Liver (tissue), 9 donors: ENCODE data around the gene METTL8. TPM values are rescaled to one million over a fixed set of nuclear protein-coding genes. Genes with fewer than 3 reads are reported as not detected.

ENCODE experiments used
- DNase-seq: peaks from one replicate; pipeline ENCODE4 v3.0.0-alpha.2; 2017; ENCODE audit warnings: low spot score
- H3K27ac ChIP-seq, 2 donors: one replicate each; pipeline ENCODE4 v1.7.0; 2013; ENCODE audit warnings: inconsistent platforms in 2 of 2, low read length in 2 of 2, control low read depth in 1 of 2, low read depth in 1 of 2, mild to moderate bottlenecking in 1 of 2
- H3K27me3 ChIP-seq, 4 donors: one replicate each; pipeline versions ENCODE4 v1.6.1 to v1.7.0; 2013; ENCODE audit warnings: low read length in 3 of 4, inconsistent platforms in 1 of 4, mild to moderate bottlenecking in 1 of 4, moderate library complexity in 1 of 4; ENCODE audit not compliant: control insufficient read depth in 4 of 4, insufficient read depth in 4 of 4
- H3K36me3 ChIP-seq, 4 donors: one replicate each; pipeline versions ENCODE4 v1.6.1 to v1.7.0; 2013; ENCODE audit warnings: low read length in 3 of 4, mild to moderate bottlenecking in 3 of 4, low read depth in 1 of 4, moderate library complexity in 1 of 4; ENCODE audit not compliant: control insufficient read depth in 4 of 4, insufficient read depth in 3 of 4
- H3K4me1 ChIP-seq, 4 donors: one replicate each; pipeline versions ENCODE4 v1.6.1 to v1.7.0; 2013; ENCODE audit warnings: low read length in 3 of 4, mild to moderate bottlenecking in 3 of 4, moderate library complexity in 1 of 4; ENCODE audit not compliant: control insufficient read depth in 4 of 4, insufficient read depth in 4 of 4
- H3K4me3 ChIP-seq, 3 donors: one replicate each; pipeline versions ENCODE4 v1.6.1 to v1.7.0; 2013; ENCODE audit warnings: low read length in 3 of 3, control low read depth in 1 of 3, low read depth in 1 of 3, mild to moderate bottlenecking in 1 of 3
- H3K9ac ChIP-seq, 2 donors: one replicate each; pipeline ENCODE4 v1.7.0; 2013; ENCODE audit warnings: low read length in 2 of 2, mild to moderate bottlenecking in 2 of 2, moderate library complexity in 2 of 2, control low read depth in 1 of 2, low read depth in 1 of 2
- H3K9me3 ChIP-seq, 4 donors: one replicate each; pipeline versions ENCODE4 v1.6.1 to v1.7.0; 2013; ENCODE audit warnings: low read length in 3 of 4; ENCODE audit not compliant: control insufficient read depth in 4 of 4
- EGR1 ChIP-seq, 2 donors: IDR thresholded peaks; 2 replicates each; pipeline ENCODE4 v1.6.1; 2016 to 2018; ENCODE audit warnings: antibody characterized with exemption in 2 of 2, low read depth in 2 of 2
- FOXA2 ChIP-seq: IDR thresholded peaks from 2 replicates; pipeline ENCODE4 v1.6.1; 2016; ENCODE audit warnings: antibody characterized with exemption
- HNF4A ChIP-seq, 2 donors: conservative IDR thresholded peaks; 2 replicates each; pipeline ENCODE4 v1.6.1; 2016; ENCODE audit warnings: antibody characterized with exemption in 2 of 2, mild to moderate bottlenecking in 2 of 2
- JUND ChIP-seq, 2 donors: IDR thresholded peaks; 2 replicates each; pipeline ENCODE4 v1.6.1; 2016; ENCODE audit warnings: antibody characterized with exemption in 2 of 2
- NR2F2 ChIP-seq: IDR thresholded peaks from 2 replicates; pipeline ENCODE4 v1.6.1; 2016; ENCODE audit warnings: antibody characterized with exemption
- RAD21 ChIP-seq, 2 donors: IDR thresholded peaks; 2 replicates each; pipeline ENCODE4 v1.6.1; 2016; ENCODE audit warnings: antibody characterized with exemption in 2 of 2, mild to moderate bottlenecking in 2 of 2
- REST ChIP-seq: IDR thresholded peaks from 2 replicates; pipeline ENCODE4 v1.6.1; 2016; ENCODE audit warnings: antibody characterized with exemption, mild to moderate bottlenecking
- YY1 ChIP-seq: IDR thresholded peaks from 2 replicates; pipeline ENCODE4 v1.6.1; 2016; ENCODE audit warnings: antibody characterized with exemption, mild to moderate bottlenecking
- WGBS: extraction: QIAGEN DNeasy Blood & Tissue Kit; methylation state at CpG from one replicate; pipeline ENCODE4 v1.1.7; 2013; 5-methylcytosine and 5-hydroxymethylcytosine counted together
- polyA plus RNA-seq, 2 donors: library from polyadenylated mRNA; stranded (reverse) in 1 of 2; unstranded in 1 of 2; fragments of 200-250 nt in 1 of 2; fragments of >200 nt in 1 of 2; fragmentation: Nextera tagmentation in 1 of 2; extraction: Ambion mirVana in 1 of 2; gene quantifications; one replicate each; pipeline versions ENCODE4 v1.2.1 to v1.2.3, GENCODE V29; 2013 to 2015
- total RNA-seq, 2 donors: library from RNA; depleted of rRNA; stranded (reverse); fragments of >200 nt; gene quantifications; one replicate each; pipeline ENCODE4 v1.2.3, GENCODE V29; 2014
- TF ChIP-seq, protein P1 (sequence below): IDR thresholded peaks from 2 replicates; pipeline ENCODE4 v1.6.1; 2016; ENCODE audit warnings: antibody characterized with exemption
- TF ChIP-seq, protein P2 (sequence below): IDR thresholded peaks from 2 replicates; pipeline ENCODE4 v1.6.1; 2016; ENCODE audit warnings: antibody characterized with exemption
- donor health status: healthy.
- donor health status: healthy.
- donor health status: healthy.
- donor health status: healthy.
- donor health status: healthy.

METTL8 gene
- total and polyA plus RNA-seq, 4 donors: 3.6 to 8.1 (median 5.9) TPM

DNA sequence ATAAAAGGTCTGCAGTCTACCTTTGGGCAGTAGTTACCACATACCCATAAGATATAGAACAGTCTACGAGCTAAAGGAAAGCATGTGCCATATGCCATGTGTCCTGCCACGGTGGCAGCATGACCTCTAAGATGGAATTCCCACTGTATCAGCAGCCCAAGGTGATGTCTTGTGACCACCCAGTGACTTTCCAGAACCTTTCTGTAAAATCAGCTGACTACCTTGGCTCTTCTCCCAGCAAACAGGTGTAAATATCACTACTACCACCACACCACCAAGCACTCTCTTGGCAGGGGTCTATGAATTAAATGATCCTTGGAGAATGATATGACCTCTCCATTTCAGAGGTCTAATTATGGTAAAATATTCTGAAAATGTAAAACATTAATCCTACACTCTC is 99.6 kb downstream of the METTL8 start (continued):
- TF ChIP-seq REST (no peak), HNF4A (conservative IDR thresholded peaks at IDR 0.05) (no peak), EGR1 (IDR thresholded peaks at IDR 0.05; ENCODE audit: low read depth in 2 of 2) (no peak), JUND (IDR thresholded peaks at IDR 0.05) (no peak), NR2F2 (no peak)
- TF ChIP-seq, protein P1, sequence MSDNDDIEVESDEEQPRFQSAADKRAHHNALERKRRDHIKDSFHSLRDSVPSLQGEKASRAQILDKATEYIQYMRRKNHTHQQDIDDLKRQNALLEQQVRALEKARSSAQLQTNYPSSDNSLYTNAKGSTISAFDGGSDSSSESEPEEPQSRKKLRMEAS: no peak

DNA sequence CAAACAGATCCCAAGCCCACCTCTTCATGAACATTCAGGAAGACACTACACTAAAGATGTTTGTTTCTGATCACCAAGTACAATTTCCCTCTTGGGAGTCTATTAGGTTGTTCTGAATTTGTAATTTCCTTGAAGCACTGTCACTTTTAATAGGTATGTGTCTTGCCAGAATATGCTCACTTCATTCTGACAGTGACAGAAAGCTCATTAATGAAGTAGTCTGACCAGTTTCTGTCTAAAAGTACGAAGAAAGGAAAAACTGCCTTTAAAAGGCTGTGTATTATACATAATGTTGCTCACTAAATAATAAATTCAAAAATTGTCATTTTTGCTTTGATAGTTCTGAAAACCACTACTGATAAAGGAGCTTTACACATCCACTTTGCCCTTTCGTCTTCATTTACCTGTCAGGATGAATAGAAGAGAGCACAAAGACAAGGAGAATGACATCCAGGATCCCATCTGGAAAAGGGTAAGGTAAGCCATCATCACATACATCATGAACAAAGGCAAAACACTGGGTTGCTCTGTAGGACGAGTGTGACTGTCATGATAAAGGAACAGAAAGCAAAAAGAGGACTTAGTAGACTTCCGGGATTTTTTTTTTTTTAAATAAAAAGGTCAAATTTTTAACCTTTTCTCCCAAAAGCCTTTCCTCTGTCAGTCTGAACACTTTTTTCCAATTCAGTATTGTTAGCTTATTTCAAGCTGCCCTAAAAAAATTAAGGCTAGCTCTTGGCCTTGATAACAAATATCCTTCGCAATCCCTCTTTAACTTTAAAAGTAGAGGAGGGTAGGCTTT is 103.4 kb downstream of the METTL8 start:
- Histone ChIP-seq H3K9me3 (no peaks in the 10 kb centered on the region), H3K4me3 (no peak overlapping the region), H3K4me1 (no peaks in the 10 kb centered on the region), H3K36me3 (peaks cover 0 to 3% (median 0%) of the 10 kb centered on the region in 4 donors), H3K27me3 (no peaks in the 10 kb centered on the region), H3K27ac (no peak overlapping the region), H3K9ac (no peak overlapping the region)
- no peak for DNase-seq
- TF ChIP-seq YY1 (no peak), JUND (IDR thresholded peaks at IDR 0.05) (no peak)
- WGBS: 87% methylated on average over 5 of the region's 5 CpGs

DNA sequence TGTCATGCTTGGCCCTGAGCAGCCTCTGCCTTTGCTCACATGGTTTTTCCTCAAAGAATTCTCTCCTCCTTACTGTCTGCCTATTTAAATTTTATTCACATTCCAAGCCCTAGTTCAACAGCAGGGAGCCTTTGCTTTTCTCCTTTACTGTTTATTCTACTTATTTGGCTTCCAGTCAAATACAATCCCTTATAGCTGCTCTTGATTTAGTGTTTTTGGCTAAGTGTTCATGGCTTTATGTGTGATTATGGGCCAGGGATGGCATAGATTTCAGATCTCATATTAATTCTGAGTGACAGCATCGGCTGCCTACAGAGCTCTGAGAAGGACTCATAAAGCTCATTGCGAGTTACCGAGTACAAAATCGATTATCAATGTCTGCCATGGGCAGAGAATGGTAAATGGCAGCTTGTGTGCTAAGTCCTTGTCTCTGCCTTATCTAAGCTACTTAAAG is 106.7 kb downstream of the METTL8 start:
- TF ChIP-seq, protein P1: no peak
- no peak for TF ChIP-seq RAD21 (IDR thresholded peaks at IDR 0.05)
- no peak for TF ChIP-seq NR2F2
- TF ChIP-seq FOXA2: no peak
- no peak for TF ChIP-seq EGR1 (IDR thresholded peaks at IDR 0.05; ENCODE audit: low read depth in 2 of 2)
- TF ChIP-seq HNF4A (conservative IDR thresholded peaks at IDR 0.05): no peak
- TF ChIP-seq, protein P2, sequence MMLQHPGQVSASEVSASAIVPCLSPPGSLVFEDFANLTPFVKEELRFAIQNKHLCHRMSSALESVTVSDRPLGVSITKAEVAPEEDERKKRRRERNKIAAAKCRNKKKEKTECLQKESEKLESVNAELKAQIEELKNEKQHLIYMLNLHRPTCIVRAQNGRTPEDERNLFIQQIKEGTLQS: no peak
- Histone ChIP-seq H3K27me3 (no peaks in the 10 kb centered on the region), H3K9ac (no peak overlapping the region), H3K4me1 (no peaks in the 10 kb centered on the region), H3K9me3 (no peaks in the 10 kb centered on the region), H3K4me3 (no peak overlapping the region), H3K36me3 (peaks cover 0 to 7% (median under 1%) of the 10 kb centered on the region in 4 donors), H3K27ac (no peak overlapping the region)
- 89% methylated on average over 4 of the region's 4 CpGs for WGBS
- DNase-seq: no peak
